Suprapubic skin (tissue), 4 donors: Measurements from ENCODE around the gene CARF. TPM values are rescaled to one million over a fixed set of nuclear protein-coding genes. Genes with fewer than 3 reads are reported as not detected.
A peak's percentile ranks its signal among the peaks of the same experiment; 100 is the strongest.
"Not testable (repeated sequence)": the region's sequence is repeated elsewhere in the genome, so short reads cannot be mapped to it uniquely, and the experiment has no call there.

Source experiments
- DNase-seq, 2 donors: peaks; one replicate each; pipeline ENCODE4 v3.0.0-alpha.2; 2019; ENCODE audit warnings: low spot score in 2 of 2
- H3K27ac ChIP-seq: fragments of 200-600 bp; sonication (generic); one replicate; pipeline ENCODE4 v1.5.1; 2019
- H3K27me3 ChIP-seq: fragments of 200-600 bp; sonication (generic); one replicate; pipeline ENCODE4 v1.5.1; 2019
- H3K36me3 ChIP-seq: fragments of 200-600 bp; sonication (generic); one replicate; pipeline ENCODE4 v1.5.1; 2019
- H3K4me1 ChIP-seq: fragments of 200-600 bp; sonication (generic); one replicate; pipeline ENCODE4 v1.5.1; 2019
- H3K4me3 ChIP-seq: fragments of 200-600 bp; sonication (generic); one replicate; pipeline ENCODE4 v1.5.1; 2019; ENCODE audit warnings: mild to moderate bottlenecking
- H3K9me3 ChIP-seq: fragments of 200-600 bp; sonication (generic); one replicate; pipeline ENCODE4 v1.5.1; 2019
- EP300 ChIP-seq: sonication (generic); formaldehyde crosslinking; IDR thresholded peaks from one replicate; pipeline ENCODE4 v1.6.1; 2017; ENCODE audit warnings: antibody characterized with exemption
- POLR2A ChIP-seq, 2 donors: fragments of 450-650 bp; IDR thresholded peaks; one replicate each; pipeline ENCODE4 v1.6.1; 2017; ENCODE audit warnings: antibody characterized with exemption in 2 of 2, mild to moderate bottlenecking in 2 of 2, moderate library complexity in 2 of 2
- POLR2AphosphoS5 ChIP-seq, 3 donors: sonication (generic); formaldehyde crosslinking; IDR thresholded peaks; one replicate each; pipeline ENCODE4 v1.6.1; 2017; ENCODE audit warnings: antibody characterized with exemption in 3 of 3
- WGBS: methylation state at CpG from one replicate; pipeline ENCODE4 v1.1.5; 2018; 5-methylcytosine and 5-hydroxymethylcytosine counted together
- total RNA-seq, 4 donors: library from RNA; depleted of rRNA; stranded (reverse); fragments of >200 nt; gene quantifications; one replicate each; pipeline ENCODE4 v1.1.0, GENCODE V29; 2016
- TF ChIP-seq, protein P1 (sequence below), 2 donors: fragments of 200-600 bp in 1 of 2; fragments of 450-650 bp in 1 of 2; sonication (generic) in 1 of 2; IDR thresholded peaks; one replicate each; pipeline ENCODE4 v1.5.1; 2016 to 2019; ENCODE audit warnings: antibody characterized with exemption in 2 of 2, mild to moderate bottlenecking in 1 of 2, moderate library complexity in 1 of 2

Gene CARF
- total RNA-seq, 4 donors from 2014 or later: 6.7 to 20.6 (median 11.1) TPM

DNA sequence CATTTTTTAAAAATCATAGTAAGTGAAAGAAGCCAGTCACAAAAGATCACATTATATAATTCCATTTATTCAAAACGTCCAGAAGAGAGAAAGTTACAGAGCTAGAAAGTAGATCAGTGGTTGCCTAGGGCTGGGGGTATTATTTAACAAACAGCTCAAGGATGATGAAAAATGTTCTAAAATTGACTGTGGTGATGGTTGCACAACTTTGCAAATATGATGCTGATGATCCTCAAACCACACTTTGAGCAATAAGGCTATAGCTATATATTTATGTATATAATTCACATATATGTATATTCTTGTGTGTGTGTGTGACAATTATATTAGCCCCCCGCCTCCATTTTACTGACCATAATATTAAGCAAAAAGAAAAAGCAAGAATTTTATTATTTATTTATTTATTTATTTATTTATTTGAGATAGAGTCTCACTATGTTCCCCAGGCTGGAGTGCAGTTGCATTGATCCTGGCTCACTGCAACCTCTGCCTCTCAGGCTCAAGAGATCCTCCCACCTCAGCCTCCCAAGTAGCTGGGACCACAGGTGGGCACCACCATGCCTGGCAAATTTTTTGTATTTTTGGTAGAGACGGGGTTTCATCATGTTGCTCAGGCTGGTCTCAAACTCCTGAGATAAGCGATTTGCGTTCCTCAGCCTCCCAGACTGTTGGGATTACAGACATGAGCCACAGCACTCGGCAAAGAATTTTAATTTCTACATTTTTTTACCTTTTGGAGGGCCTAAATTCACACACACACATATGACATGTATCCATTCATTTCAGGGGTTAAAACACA, 2.5 kb upstream of the CARF start:
- H3K4me3 ChIP-seq: no peak overlapping the region

DNA sequence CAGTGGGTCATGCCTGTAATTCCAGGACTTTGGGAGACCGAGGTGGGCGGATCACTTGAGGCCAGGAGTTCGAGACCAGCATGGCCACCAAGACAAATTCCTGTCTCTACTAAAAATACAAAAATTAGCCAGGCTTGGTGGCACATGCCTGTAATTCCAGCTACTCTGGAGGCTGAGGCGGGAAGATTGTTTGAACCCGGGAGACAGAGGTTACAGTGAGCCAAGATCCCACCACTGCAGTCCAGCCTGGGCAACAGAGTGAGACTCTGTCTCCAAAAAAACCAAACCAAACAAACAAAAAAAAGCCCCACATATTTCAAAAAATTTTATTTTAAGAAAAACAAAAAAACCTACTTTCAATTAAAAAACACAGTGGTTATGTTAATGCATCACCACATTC, 1.8 kb upstream of the CARF start:
- Histone ChIP-seq H3K4me3 (peak overlapping the region; percentile 61), H3K4me1 (peaks cover 21% of the 10 kb centered on the region)
- not testable (repeated sequence) for DNase-seq, H3K27ac ChIP-seq, H3K27me3 ChIP-seq, H3K36me3 ChIP-seq, H3K9me3 ChIP-seq
- WGBS: 88% methylated on average over 5 of the region's 5 CpGs

More for the DNA sequence above, 2.5 kb upstream of the CARF start:
- no peak overlapping the region for H3K27ac ChIP-seq
- peaks cover 4% of the 10 kb centered on the region for H3K36me3 ChIP-seq
- no peak for DNase-seq
- WGBS: 89% methylated on average over 6 of the region's 6 CpGs
- TF ChIP-seq EP300: no peak
- no peak for TF ChIP-seq POLR2AphosphoS5 (IDR thresholded peaks at IDR 0.05)
- TF ChIP-seq, protein P1, sequence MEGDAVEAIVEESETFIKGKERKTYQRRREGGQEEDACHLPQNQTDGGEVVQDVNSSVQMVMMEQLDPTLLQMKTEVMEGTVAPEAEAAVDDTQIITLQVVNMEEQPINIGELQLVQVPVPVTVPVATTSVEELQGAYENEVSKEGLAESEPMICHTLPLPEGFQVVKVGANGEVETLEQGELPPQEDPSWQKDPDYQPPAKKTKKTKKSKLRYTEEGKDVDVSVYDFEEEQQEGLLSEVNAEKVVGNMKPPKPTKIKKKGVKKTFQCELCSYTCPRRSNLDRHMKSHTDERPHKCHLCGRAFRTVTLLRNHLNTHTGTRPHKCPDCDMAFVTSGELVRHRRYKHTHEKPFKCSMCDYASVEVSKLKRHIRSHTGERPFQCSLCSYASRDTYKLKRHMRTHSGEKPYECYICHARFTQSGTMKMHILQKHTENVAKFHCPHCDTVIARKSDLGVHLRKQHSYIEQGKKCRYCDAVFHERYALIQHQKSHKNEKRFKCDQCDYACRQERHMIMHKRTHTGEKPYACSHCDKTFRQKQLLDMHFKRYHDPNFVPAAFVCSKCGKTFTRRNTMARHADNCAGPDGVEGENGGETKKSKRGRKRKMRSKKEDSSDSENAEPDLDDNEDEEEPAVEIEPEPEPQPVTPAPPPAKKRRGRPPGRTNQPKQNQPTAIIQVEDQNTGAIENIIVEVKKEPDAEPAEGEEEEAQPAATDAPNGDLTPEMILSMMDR (IDR thresholded peaks at IDR 0.05): no peak
- TF ChIP-seq POLR2A (IDR thresholded peaks at IDR 0.05): no peak
- H3K27me3 ChIP-seq: no peaks in the 10 kb centered on the region
- peaks cover 21% of the 10 kb centered on the region for H3K4me1 ChIP-seq
- no peaks in the 10 kb centered on the region for H3K9me3 ChIP-seq

DNA sequence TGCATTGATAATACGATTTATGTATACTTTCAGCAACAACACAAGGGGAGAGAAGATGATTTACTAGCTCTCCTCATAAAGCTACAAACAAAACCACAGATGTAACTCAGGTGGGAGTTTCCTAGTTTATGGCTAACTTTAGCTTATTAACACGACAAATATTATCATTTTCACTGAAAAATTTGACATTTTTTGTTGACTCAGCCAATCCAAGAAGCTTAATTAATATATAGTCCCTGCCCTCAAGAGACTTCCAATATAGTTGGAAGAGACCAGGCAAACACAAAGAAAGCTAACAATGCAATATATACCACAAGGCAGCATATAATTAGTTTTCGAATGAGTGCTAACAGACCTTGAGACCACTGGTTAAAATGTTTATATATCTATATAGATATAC, 1.4 kb upstream of the CARF start:
- WGBS: 11% methylated on average over 3 of the region's 3 CpGs
- no peak overlapping the region for H3K27ac ChIP-seq
- H3K4me3 ChIP-seq: peak overlapping the region; percentile 61
- DNase-seq: no peak
- H3K36me3 ChIP-seq: no peaks in the 10 kb centered on the region
- H3K27me3 ChIP-seq: no peaks in the 10 kb centered on the region
- TF ChIP-seq POLR2A (IDR thresholded peaks at IDR 0.05): no peak
- TF ChIP-seq EP300: no peak
- no peak for TF ChIP-seq POLR2AphosphoS5 (IDR thresholded peaks at IDR 0.05)
- TF ChIP-seq, protein P1 (IDR thresholded peaks at IDR 0.05): no peak
- H3K4me1 ChIP-seq: peaks cover 21% of the 10 kb centered on the region
- no peaks in the 10 kb centered on the region for H3K9me3 ChIP-seq

DNA sequence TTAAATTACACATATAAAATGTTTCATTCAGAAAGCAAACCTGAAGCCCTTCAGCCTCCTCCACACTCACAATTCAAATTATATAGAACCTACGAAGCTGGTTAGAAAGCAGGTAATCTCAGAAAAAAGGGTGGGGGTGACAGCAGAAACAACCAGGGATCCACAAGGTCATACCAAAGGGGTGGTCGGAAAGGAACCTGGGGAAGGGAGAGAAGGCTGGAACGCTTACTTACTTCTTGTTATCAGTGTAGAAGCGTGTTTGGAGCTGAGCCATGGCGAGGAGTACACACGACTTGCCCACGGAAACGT, 918 bp upstream of the CARF start:
- H3K27me3 ChIP-seq: no peaks in the 10 kb centered on the region
- H3K4me3 ChIP-seq: peak overlapping the region; percentile 61
- peaks cover 21% of the 10 kb centered on the region for H3K4me1 ChIP-seq
- TF ChIP-seq EP300 (no peak), POLR2A (IDR thresholded peaks at IDR 0.05) (no peak), POLR2AphosphoS5 (IDR thresholded peaks at IDR 0.05) (no peak)
- TF ChIP-seq, protein P1 (IDR thresholded peaks at IDR 0.05): no peak
- no peaks in the 10 kb centered on the region for H3K9me3 ChIP-seq
- no peaks in the 10 kb centered on the region for H3K36me3 ChIP-seq
- peak overlapping the region; percentile 89 for H3K27ac ChIP-seq
- no peak for DNase-seq
- 0% methylated on average over 8 of the region's 8 CpGs for WGBS

DNA sequence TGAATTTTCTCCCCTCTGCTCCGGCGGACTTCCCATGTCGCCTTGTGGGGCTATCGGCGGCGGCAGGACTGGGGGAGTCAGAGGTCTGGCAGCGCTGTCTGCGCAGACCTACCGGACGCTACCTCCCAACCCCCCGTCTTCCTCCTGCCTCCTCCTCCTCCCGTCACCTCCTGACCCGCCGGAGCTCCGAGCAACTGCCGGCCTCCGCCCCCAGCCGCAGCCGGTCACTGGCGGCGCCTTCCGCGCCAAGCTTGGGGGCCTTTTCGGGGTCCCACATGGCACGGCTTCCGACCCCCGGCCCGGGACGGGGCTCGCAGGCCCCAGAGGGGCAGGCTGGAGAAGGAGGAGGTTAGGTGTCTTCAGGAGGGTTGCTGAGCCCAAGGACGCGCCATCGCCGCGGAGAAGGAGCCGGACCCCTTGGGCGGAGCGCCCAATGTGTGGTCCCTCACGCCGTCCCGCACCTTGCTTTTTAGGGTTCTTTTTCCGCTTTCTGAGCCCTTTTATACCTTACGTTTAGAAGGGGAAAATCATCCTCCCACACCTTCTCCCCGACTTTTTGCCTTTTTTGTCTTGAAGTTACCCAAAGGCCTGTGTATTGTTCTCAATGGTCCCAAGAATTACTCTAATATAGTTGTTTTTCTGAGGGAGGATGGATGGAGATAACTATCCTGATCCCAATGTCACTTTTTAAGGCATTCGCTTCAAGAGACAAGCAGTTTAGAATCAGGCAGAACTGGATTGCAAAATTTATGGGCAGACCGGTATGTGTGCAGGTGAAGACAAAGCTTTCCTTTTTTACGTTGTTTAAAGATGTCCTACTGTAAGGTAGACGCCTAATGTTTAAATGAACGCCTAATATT, 497 bp downstream of the CARF start:
- not testable (repeated sequence) for H3K27me3 ChIP-seq, H3K9me3 ChIP-seq, DNase-seq, H3K36me3 ChIP-seq
- peaks cover 21% of the 10 kb centered on the region for H3K4me1 ChIP-seq
- peak overlapping the region; percentile 89 for H3K27ac ChIP-seq
- WGBS: 9% methylated on average over 7 of the region's 49 CpGs
- H3K4me3 ChIP-seq: peak overlapping the region; percentile 61

DNA sequence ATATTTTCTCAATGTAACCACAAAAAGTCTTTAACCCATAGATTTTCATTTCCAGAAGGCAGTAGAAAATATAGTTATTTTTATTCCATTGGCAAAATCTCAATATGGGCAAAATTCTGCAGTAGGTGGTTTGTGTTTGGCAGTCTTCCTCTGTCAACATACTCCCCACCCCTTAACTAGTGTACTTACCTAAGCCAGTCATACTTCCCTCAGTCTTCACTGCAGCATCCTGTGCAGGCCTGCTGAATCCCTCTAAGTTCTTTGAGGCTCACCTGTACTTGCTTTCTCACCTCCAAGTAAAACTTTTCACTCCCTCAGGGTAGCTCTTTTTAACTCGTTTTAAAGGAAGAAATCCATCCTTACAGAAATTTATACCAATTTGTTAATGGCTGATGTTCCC, 6.8 kb downstream of the CARF start:
- Histone ChIP-seq H3K27me3 (no peaks in the 10 kb centered on the region), H3K4me3 (no peak overlapping the region), H3K9me3 (no peaks in the 10 kb centered on the region), H3K4me1 (no peaks in the 10 kb centered on the region), H3K36me3 (peaks cover 26% of the 10 kb centered on the region), H3K27ac (no peak overlapping the region)
- TF ChIP-seq EP300 (no peak), POLR2AphosphoS5 (IDR thresholded peaks at IDR 0.05) (no peak), POLR2A (IDR thresholded peaks at IDR 0.05) (no peak)
- TF ChIP-seq, protein P1 (IDR thresholded peaks at IDR 0.05): no peak
- no peak for DNase-seq
- WGBS: 78% methylated on average over 1 of the region's 1 CpG
